ENCODE data around the gene TDP2.

Gene TDP2

DNA sequence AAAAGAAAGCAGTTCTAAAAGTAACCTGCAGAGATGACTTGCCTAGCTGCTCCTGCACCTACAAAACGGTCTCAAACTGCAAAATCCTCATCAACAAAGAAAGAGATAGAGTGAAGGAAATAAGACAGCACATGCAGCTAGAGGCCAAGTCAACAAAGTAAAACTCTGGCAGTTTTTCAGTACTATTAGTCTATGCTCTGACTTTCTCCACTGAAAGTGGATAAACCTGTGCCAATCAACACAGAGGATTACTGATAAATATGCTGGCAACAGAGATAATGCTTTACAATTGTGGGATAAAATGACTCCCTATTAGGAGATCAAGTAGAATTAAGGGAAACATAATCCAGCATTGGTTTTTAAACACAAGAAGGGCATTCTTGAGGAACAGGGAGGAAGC is 34.1 kb downstream of the TDP2 start:
- TF ChIP-seq, protein P1, sequence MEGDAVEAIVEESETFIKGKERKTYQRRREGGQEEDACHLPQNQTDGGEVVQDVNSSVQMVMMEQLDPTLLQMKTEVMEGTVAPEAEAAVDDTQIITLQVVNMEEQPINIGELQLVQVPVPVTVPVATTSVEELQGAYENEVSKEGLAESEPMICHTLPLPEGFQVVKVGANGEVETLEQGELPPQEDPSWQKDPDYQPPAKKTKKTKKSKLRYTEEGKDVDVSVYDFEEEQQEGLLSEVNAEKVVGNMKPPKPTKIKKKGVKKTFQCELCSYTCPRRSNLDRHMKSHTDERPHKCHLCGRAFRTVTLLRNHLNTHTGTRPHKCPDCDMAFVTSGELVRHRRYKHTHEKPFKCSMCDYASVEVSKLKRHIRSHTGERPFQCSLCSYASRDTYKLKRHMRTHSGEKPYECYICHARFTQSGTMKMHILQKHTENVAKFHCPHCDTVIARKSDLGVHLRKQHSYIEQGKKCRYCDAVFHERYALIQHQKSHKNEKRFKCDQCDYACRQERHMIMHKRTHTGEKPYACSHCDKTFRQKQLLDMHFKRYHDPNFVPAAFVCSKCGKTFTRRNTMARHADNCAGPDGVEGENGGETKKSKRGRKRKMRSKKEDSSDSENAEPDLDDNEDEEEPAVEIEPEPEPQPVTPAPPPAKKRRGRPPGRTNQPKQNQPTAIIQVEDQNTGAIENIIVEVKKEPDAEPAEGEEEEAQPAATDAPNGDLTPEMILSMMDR (conservative IDR thresholded peaks at IDR 0.05; ENCODE audit: control insufficient read depth, insufficient read depth, low read depth, low read length): no peak
- no peak overlapping the region for H3K4me3 ChIP-seq (ENCODE audit: control insufficient read depth, low read depth, low read length)
- DNase-seq (ENCODE audit: low read depth): no peak

DNA sequence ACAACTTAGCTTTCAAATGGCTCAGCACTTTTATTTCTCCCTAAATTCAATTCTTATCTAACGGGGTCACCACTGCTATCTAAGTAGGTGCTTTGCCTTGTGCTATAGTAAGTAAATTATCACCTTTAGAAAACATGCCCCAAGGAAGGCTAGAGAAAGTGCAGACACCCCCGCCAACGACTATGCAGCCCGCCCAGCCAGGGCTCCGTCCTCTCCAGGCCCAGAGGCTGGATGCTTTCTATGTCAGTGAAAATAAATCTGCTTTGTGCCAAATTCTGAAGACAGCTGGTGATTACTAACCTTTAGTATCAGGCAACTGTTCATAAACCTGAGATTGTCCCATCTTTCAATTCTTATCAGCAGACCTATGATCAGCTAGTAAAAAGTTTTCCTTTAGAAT is 35.0 kb downstream of the TDP2 start:
- TF ChIP-seq, protein P1 (conservative IDR thresholded peaks at IDR 0.05; ENCODE audit: control insufficient read depth, insufficient read depth, low read depth, low read length): no peak
- no peak for DNase-seq (ENCODE audit: low read depth)
- H3K4me3 ChIP-seq (ENCODE audit: control insufficient read depth, low read depth, low read length): no peak overlapping the region

DNA sequence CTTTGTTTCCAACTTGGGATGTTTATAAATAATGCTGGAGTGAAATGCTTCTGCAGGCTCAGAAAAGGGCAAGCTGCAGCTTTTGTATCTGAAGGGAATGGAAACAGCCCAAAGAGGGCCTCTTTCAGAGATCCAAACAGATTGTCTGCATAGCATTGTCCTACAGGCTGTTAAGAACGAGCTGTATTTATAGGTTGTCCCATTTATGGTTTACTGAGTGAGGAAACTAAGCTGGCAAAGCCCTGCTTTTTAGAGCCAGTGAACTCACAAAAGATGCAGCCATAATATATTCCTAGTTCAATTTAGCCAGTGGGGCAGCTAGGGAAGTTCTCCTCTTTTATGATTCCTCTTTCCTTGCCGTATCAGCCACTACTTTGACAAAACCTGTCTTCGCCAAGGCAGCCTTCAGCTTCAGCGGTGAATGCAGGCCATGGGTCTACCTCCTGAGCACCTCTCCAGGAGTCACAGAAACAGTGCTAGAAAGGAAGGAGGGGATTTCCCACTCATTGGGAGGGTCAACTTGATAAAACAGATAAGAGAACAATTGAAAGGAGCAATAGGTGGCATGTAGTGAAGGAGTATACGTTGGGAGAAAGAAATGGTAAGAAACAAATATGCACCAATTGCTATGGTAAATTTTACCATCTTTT is 35.7 kb downstream of the TDP2 start:
- H3K4me3 ChIP-seq (ENCODE audit: control insufficient read depth, low read depth, low read length): no peak overlapping the region
- TF ChIP-seq, protein P1 (conservative IDR thresholded peaks at IDR 0.05; ENCODE audit: control insufficient read depth, insufficient read depth, low read depth, low read length): no peak
- DNase-seq (ENCODE audit: low read depth): no peak

DNA sequence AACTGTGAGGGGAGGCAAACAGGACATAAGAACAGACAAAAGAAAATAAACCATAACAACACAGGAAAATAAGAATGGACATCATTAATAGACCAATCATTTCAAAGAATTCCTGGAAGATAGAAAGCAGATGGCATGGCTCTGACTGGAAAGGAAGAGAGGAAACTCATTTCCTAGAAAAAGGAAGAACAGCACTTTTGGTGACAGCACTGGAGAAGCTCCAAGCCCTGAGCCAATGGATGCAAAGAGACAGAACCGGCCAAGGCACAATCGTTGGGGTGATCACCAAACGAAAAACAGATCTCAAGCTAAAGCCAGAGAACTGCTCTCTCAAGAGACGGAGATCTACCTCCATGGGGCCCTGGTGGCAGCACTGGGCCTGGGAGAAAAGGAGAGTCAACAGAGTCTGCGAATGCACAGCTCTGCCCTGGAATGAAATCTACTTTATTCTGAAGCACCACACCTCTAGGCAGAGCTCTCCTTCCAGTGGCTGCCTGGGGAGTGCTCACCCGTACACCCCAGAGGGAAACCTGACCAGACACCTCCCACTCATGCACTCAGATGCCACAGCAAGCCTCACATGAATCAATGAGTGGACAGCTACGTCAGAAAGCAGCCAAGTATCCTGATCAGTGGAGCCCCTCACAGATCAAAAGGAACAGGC is 44.9 kb downstream of the TDP2 start:
- no peak overlapping the region for H3K4me3 ChIP-seq (ENCODE audit: control insufficient read depth, low read depth, low read length)
- TF ChIP-seq, protein P1 (conservative IDR thresholded peaks at IDR 0.05; ENCODE audit: control insufficient read depth, insufficient read depth, low read depth, low read length): no peak
- DNase-seq (ENCODE audit: low read depth): no peak

DNA sequence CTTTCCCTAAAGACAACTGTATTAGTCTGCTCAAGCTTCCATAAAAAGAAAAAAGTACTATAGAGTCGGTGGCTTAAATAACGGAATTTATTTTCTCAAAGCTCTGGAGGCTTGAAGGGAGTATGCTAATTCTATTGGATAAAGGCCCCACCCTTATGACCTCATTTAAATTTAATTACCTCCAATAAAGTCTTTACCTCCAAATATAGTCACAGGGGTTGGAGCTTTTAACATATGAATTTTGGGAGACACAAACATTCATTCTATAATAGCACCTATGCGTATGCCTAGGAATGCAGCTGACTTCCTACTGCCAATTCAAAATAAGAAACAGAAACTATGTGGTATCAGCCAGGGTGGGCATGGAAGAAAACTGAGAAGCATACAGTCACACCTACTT is 46.1 kb downstream of the TDP2 start:
- TF ChIP-seq, protein P1 (conservative IDR thresholded peaks at IDR 0.05; ENCODE audit: control insufficient read depth, insufficient read depth, low read depth, low read length): no peak
- no peak overlapping the region for H3K4me3 ChIP-seq (ENCODE audit: control insufficient read depth, low read depth, low read length)
- no peak for DNase-seq (ENCODE audit: low read depth)

DNA sequence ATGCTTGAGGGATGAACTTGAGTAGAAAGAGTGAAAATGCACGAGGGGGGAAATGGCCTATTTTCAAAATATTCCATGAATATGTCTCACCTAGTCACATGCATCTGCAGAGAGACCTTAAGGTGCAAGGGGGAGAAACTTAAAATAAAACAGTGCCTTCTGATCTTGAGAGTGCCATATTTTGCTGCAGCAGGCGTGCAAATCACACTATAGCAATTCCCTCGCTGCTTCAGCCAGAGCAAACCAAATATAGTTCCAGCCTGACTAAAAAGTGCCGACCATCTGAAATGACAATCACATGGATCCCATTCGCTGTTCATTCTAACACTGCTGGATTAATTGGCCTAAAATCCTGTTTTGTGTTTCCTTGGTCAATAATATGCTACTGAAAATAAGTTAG is 47.0 kb downstream of the TDP2 start:
- no peak overlapping the region for H3K4me3 ChIP-seq (ENCODE audit: control insufficient read depth, low read depth, low read length)
- DNase-seq (ENCODE audit: low read depth): no peak
- TF ChIP-seq, protein P1 (conservative IDR thresholded peaks at IDR 0.05; ENCODE audit: control insufficient read depth, insufficient read depth, low read depth, low read length): no peak

All from fibroblast of mammary gland (primary cell).